Activated CD8-positive, alpha-beta memory T cell treated with anti-CD3 and anti-CD28 coated beads, Interleukin-2, amount 50 U/mL, for 24 hours (primary cell): ENCODE measurements around the gene CMKLR1.

Source experiments
- DNase-seq: peaks from one replicate; pipeline ENCODE4 v3.0.0-alpha.2; 2020; ENCODE audit errors: extremely low read depth

The CMKLR1 gene

GRCh38 chr12:108299980-108300696 lies 39.0 kb downstream of the CMKLR1 start:
- DNase-seq, result no peak

DNA sequence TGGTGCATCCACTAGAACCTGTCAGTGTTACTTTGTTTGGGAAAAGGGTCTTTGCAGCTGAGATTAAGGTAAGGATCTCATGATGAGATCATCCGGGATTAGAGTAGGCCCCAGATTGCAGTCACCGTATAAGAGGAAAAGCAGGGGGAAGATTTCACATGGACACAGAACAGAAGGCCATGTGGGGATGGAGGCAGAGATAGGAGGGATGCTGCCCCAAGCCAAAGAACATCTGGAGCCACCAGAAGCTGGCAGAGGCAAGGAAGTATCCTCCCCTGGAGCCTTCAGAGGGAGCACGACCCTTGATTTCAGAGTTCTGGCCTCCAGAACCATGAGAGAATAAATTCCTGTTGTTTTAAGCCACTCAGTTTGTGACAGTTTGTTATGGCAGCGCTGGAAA lies 39.6 kb downstream of the CMKLR1 start:
- no peak for DNase-seq

DNA sequence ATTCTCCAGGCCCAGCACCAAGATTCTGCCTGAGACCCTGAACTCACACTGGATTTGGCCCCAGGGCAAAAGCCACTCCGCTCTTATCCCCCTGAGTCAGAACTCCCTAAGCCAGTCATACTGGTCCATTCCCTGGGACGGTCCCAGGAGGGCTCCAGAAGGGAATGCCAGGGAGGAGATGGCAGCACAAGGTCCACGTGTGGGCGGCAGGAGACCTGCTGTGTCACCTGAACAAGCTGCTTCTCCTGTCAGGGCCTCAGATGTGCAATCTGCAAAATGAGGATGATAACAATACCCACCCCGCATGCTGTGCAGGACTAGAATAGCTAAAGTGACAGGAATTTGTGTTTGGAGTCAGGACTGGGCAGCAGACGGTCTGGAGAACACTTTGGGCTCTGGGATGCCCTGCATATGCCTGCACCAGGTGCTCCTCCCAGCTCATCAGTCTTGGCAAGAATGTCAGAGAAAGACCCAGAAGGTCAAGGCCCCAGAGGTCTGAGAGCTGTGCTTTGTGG lies 40.3 kb downstream of the CMKLR1 start:
- no peak for DNase-seq

- no peak for DNase-seq
These were observed 41.0 kb downstream of the CMKLR1 start for GRCh38 chr12:108297895-108298760.

DNA sequence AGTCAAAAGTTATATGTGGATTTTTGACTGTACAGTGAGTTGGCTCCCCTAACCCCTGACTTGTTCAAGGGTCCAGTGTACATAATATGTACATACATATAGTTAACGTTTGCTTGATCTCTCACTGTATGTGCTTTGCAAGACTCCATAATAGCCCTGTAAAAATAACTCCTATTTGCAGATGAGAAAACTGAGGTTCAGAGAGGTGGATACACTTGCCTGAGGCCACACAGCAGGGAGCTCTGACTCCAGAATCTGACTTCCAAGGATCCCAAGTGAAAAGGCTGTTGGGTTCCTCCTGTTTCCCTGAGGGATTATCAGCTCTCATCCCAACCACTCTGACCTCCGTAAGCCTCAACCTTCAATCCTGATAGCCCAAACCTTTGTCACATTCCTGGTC lies 41.7 kb downstream of the CMKLR1 start:
- DNase-seq, result no peak

DNA sequence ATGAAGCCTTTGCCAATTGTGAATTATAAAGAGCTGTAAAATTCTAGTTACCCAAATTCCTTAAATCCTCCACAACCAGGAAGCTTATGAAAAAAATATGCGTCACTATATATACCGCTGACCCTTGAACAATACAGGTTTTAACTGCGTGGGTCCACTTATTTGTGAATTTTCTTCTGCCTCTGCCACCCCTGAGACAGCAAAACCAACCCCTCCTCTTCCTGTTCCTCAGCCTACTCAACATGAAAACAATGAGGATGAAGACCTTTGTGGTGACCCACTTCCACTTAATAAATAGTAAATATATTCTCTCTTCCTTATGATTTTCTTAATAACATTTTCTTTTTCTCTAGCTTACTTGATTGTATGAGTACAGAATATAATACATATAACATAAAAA lies 42.2 kb downstream of the CMKLR1 start:
- DNase-seq, result no peak

- no peak for DNase-seq
These were observed 43.5 kb downstream of the CMKLR1 start for GRCh38 chr12:108295641-108296040.

GRCh38 chr12:108289350-108290161 lies 49.6 kb downstream of the CMKLR1 start:
- no peak for DNase-seq

GRCh38 chr12:108287227-108287626 lies 51.9 kb downstream of the CMKLR1 start:
- no peak for DNase-seq

DNA sequence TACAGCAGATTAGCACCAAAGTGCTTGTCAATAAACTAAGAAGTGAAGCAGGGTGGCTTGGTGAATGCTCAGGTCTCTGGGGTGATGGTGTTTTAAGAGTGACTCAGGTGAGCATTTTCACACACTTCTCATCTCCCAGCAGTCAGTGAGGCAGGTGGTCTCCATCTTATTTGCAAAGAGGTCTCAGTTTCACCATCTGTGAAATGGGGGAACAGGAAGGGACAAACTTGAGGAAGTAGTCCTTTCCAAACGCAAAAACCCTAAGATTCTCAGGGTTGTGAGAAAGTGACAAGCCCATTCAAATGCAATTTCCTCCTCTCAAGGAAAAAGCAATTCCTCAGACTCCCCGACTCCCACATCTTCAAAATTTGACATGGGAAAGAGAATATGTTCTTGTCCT lies 54.1 kb downstream of the CMKLR1 start:
- no peak for DNase-seq

- no peak for DNase-seq
These were observed 54.9 kb downstream of the CMKLR1 start for GRCh38 chr12:108284163-108284562.

DNA sequence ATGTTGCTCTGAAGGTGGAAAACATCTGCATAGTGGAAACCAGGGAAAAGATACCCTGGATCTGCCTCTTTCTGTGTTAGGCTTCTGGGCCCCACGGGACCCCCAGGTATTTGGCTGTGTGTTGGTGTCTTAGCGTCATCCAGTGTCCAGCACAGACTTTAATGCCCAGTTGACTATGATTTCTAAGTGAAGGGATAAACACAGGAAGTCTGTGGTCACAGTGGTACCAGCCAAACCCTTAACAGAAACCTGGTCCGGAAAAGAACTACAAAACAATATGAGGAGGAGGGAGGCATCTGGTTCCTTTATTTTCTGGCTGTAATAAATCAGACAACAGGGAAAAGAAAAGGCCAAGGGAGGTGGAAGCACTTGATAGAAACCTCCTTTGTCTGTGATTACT lies 56.4 kb downstream of the CMKLR1 start:
- DNase-seq, result no peak

- no peak for DNase-seq
These were observed 57.0 kb downstream of the CMKLR1 start for GRCh38 chr12:108282160-108282559.

- no peak for DNase-seq
These were observed 61.5 kb downstream of the CMKLR1 start for GRCh38 chr12:108277613-108278012.

DNA sequence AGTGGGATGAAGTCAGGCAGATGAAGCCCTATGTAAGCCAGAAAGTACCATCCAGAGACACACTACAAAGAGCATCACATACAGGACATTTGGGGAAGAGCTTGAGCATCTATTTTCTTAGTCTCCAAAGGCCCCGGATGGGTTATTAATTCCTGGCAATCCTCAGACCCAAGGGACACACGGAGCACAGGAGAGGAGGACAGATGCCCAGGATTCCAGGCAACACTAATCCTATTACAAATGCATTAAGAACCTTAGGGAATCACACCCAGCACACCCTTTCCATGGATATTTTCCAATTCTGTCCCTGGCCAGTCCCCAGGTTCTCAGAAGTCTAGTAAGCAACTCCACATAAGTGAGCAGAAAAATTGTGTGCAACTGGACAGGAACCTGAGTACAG lies 65.9 kb downstream of the CMKLR1 start:
- DNase-seq, result no peak

DNA sequence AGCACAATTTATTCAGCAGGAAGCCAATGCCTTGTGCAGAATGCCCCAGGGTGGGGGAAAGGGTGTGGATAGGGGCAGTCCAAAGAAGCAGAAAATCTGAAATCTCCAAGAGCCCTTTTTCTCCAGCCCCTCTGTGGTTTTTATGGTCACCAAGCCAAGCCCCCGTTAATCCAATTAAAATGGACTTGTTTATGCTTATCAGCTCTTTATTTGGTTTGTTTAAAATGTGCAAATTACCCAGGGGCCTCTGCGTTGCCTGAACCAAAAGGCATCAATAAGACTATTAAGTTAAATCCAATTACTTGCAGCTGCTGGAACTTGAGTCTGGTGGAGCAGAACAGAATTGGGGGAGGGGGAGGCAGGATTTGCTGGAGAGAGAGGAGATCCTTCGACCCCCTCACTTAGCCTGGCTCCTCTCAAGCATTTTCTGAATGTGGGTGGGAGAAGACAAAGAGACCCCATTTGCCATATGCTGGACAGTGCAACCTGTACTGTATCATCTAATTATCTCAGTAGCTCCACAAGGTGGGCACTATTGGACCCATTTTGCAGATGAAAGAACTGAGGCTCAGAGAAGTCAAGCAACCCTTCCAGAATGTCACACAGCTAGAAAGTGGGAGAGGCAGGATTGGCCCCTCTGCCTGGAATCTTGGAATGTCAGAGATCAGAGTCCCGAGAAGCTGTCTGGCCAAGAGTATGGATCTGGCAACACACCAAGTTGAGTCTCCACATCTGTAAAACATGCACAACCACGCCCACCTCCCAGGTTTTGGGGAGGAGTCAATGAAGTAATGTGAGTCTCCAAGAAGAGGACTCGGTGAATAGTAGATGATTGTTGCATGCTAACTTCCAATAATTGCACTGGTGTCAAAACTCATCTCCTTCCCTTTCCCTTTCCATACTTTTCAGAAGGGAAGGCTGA lies 66.9 kb downstream of the CMKLR1 start:
- DNase-seq, result no peak

- no peak for DNase-seq
These were observed 68.3 kb downstream of the CMKLR1 start for GRCh38 chr12:108270849-108271143.

GRCh38 chr12:108270035-108270848 lies 68.9 kb downstream of the CMKLR1 start:
- DNase-seq, result no peak

GRCh38 chr12:108269224-108269623 lies 69.9 kb downstream of the CMKLR1 start:
- DNase-seq, result no peak

DNA sequence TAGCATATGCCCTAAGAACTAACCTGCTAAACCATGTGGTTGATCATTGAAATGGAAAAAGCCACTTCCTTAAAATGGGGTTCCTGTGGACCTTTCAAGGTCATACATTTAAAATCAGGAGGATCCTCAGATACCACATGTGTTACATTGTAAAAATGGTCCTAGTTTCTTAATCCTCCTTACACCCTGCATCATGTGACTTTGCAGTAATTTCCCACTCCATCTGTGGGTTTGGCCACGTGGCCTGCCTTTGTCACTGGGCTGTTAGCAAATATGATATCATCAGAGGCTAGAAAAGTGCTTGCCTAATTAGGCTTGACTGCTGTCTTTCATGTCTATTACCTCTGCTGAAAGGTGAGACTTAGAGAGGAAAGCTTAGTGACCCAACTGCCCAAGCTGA lies 70.7 kb downstream of the CMKLR1 start:
- no peak for DNase-seq
